ENCODE results near the gene SWT1. TPM values are rescaled to one million over a fixed set of nuclear protein-coding genes. Genes with fewer than 3 reads are reported as not detected.
A peak's percentile ranks its signal among the peaks of the same experiment; 100 is the strongest.

Gene SWT1
- total RNA-seq, 1 donor from 2014 or later = 6.1 TPM

DNA sequence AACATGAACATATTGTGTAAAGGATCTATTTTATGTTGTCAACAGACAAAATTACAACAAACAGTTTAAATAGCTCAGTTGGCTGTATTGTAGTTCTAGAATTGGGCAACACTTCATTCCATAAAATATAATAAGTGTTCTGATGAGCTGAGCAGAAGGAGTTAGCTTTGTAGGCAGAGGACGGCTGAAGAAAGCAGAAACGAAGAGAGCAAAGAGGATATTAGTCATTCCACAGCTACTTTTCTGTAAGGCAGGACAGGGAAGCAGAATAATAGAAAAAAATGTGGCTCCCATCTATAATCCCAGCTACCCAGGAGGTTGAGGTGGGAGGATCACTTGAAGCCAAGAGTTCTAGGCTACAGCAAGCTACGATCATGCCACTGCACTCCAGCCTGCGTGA is 180.3 kb downstream of the SWT1 start:
- no peak for DNase-seq
- intact Hi-C loops (cut with DNase I) = no loop called here
- peak; percentile 41 for ATAC-seq (ENCODE audit: poor library complexity)

GRCh38 chr1:185338719-185339622 is 182.0 kb downstream of the SWT1 start:
- ATAC-seq (ENCODE audit: poor library complexity) = peak; percentile 81
- intact Hi-C loops (cut with DNase I) = no loop called here
- peak; percentile 46 for DNase-seq

- DNase-seq (no peak), ATAC-seq (ENCODE audit: poor library complexity) (no peak)
- intact Hi-C loops (cut with DNase I) = no loop called here
Measured at GRCh38 chr1:185341196-185341781, 184.3 kb downstream of the SWT1 start.

Other genes starting within 250 kb of the SWT1 start
- gene NIBAN1, start 182.7 kb upstream of the SWT1 start, total RNA-seq = 317 TPM
- gene RNF2, start 111.6 kb upstream of the SWT1 start, total RNA-seq = 9.8 TPM
- 25.6 TPM for gene TRMT1L, start 214 bp upstream of the SWT1 start, total RNA-seq
- 58.4 TPM for gene IVNS1ABP, start 160.1 kb downstream of the SWT1 start, total RNA-seq

All from Right ventricle myocardium superior (tissue), 1 donor.